GM12875 (cell line): Measurements from ENCODE around the gene C17orf50.

ENCODE experiments used
- H3K4me3 ChIP-seq: one replicate; pipeline ENCODE4 v1.5.1; 2011; ENCODE audit warnings: low read depth, low read length, control low read depth
- CTCF ChIP-seq: IDR thresholded peaks from 2 replicates; pipeline ENCODE4 v1.5.1; 2011; ENCODE audit warnings: low read depth, mild to moderate bottlenecking, control low read depth, inconsistent platforms, low read length, moderate library complexity, borderline replicate concordance; ENCODE audit not compliant: insufficient read depth

C17orf50 gene

GRCh38 chr17:35773679-35774425, 13.2 kb downstream of the C17orf50 start:
- no peak overlapping the region for H3K4me3 ChIP-seq
- no peak for TF ChIP-seq CTCF

- no peak overlapping the region for H3K4me3 ChIP-seq
- TF ChIP-seq CTCF, result no peak
These were observed 13.8 kb downstream of the C17orf50 start for GRCh38 chr17:35774499-35774898.

- H3K4me3 ChIP-seq, result no peak overlapping the region
- TF ChIP-seq CTCF, result no peak
These were observed 14.4 kb downstream of the C17orf50 start for GRCh38 chr17:35775039-35775438.

- no peak for TF ChIP-seq CTCF
- no peak overlapping the region for H3K4me3 ChIP-seq
These were observed 14.9 kb downstream of the C17orf50 start for GRCh38 chr17:35775583-35775982.

GRCh38 chr17:35778641-35779196, 18.0 kb downstream of the C17orf50 start:
- H3K4me3 ChIP-seq, result no peak overlapping the region
- no peak for TF ChIP-seq CTCF

GRCh38 chr17:35780950-35781349, 20.3 kb downstream of the C17orf50 start:
- H3K4me3 ChIP-seq, result no peak overlapping the region
- no peak for TF ChIP-seq CTCF

- no peak for TF ChIP-seq CTCF
- no peak overlapping the region for H3K4me3 ChIP-seq
These were observed 24.2 kb downstream of the C17orf50 start for GRCh38 chr17:35784895-35785294.
